GM23338 (cell line): Measurements from ENCODE around the gene ACBD5. TPM values are rescaled to one million over a fixed set of nuclear protein-coding genes. Genes with fewer than 3 reads are reported as not detected.

Experiments used
- ATAC-seq: fragments of 200-7000 bp; cut with Tn5 transposase; 3 replicates; pipeline ENCODE4 v1.9.1; 2020
- DNase-seq: peaks from one replicate; pipeline ENCODE4 v3.0.0-alpha.2; 2015; ENCODE audit warnings: low spot score
- H2AFZ ChIP-seq: fragments of 200-600 bp; sonication (generic); 2 replicates; pipeline ENCODE4 v1.8.0; 2016; ENCODE audit warnings: antibody characterized with exemption, mild to moderate bottlenecking, moderate library complexity
- H3F3A ChIP-seq: fragments of 200-600 bp; sonication (generic); replicated peaks from 2 replicates; pipeline ENCODE4 v1.8.0; 2017; ENCODE audit warnings: antibody characterized with exemption, mixed run types, low read depth
- H3K27ac ChIP-seq: fragments of 200-600 bp; sonication (generic); 2 replicates; pipeline ENCODE4 v1.6.1; 2016; ENCODE audit warnings: low read depth
- H3K27me3 ChIP-seq: fragments of 200-600 bp; sonication (generic); 2 replicates; pipeline ENCODE4 v1.8.0; 2016; ENCODE audit warnings: mild to moderate bottlenecking, mixed run types, moderate library complexity; ENCODE audit not compliant: insufficient read depth
- H3K36me3 ChIP-seq: fragments of 200-600 bp; sonication (generic); 2 replicates; pipeline ENCODE4 v1.8.0; 2016; ENCODE audit warnings: mild to moderate bottlenecking; ENCODE audit not compliant: insufficient read depth
- H3K4me1 ChIP-seq: fragments of 200-600 bp; sonication (generic); 2 replicates; pipeline ENCODE4 v1.8.0; 2016; ENCODE audit warnings: mild to moderate bottlenecking, moderate library complexity; ENCODE audit not compliant: insufficient read depth
- H3K4me2 ChIP-seq: fragments of 200-600 bp; sonication (generic); 2 replicates; pipeline ENCODE4 v1.7.1; 2017; ENCODE audit warnings: mixed run types
- H3K4me3 ChIP-seq: fragments of 200-600 bp; sonication (generic); 2 replicates; pipeline ENCODE4 v1.6.1; 2016; ENCODE audit warnings: mixed run types
- H3K79me2 ChIP-seq: fragments of 200-600 bp; sonication (generic); replicated peaks from 2 replicates; pipeline ENCODE4 v1.8.0; 2017; ENCODE audit warnings: mild to moderate bottlenecking; ENCODE audit not compliant: insufficient read depth
- H3K9me2 ChIP-seq: fragments of 200-600 bp; sonication (generic); 2 replicates; pipeline ENCODE4 v1.8.0; 2017; ENCODE audit not compliant: insufficient read depth
- H4K20me1 ChIP-seq: fragments of 200-600 bp; sonication (generic); replicated peaks from 2 replicates; pipeline ENCODE4 v1.8.0; 2017; ENCODE audit warnings: mild to moderate bottlenecking; ENCODE audit not compliant: insufficient read depth
- H3K27ac Mint-ChIP-seq: 2 replicates; pipeline ENCODE4 v1.8.0; 2020; ENCODE audit warnings: inconsistent platforms, mild to moderate bottlenecking, moderate library complexity, mixed read lengths
- H3K27me3 Mint-ChIP-seq: 3 replicates; pipeline ENCODE4 v1.8.0; 2022; ENCODE audit warnings: low read depth, mild to moderate bottlenecking, moderate library complexity, mixed read lengths, inconsistent platforms; ENCODE audit not compliant: insufficient read depth, poor library complexity
- H3K36me3 Mint-ChIP-seq: 3 replicates; pipeline ENCODE4 v1.8.0; 2021; ENCODE audit warnings: low read depth, mild to moderate bottlenecking, inconsistent platforms, moderate library complexity, mixed read lengths
- H3K4me1 Mint-ChIP-seq: 3 replicates; pipeline ENCODE4 v1.8.0; 2020; ENCODE audit warnings: mild to moderate bottlenecking, inconsistent platforms, mixed read lengths
- H3K4me3 Mint-ChIP-seq: 3 replicates; pipeline ENCODE4 v1.8.0; 2021; ENCODE audit warnings: moderate library complexity, mild to moderate bottlenecking, inconsistent platforms, mixed read lengths
- H3K9me3 Mint-ChIP-seq: 3 replicates; pipeline ENCODE4 v1.8.0; 2020; ENCODE audit warnings: moderate library complexity, mild to moderate bottlenecking, inconsistent platforms, mixed read lengths
- ETS1 ChIP-seq: IDR thresholded peaks from 2 replicates; pipeline ENCODE4 v1.6.1; 2016; ENCODE audit warnings: antibody characterized with exemption
- EZH2 ChIP-seq: fragments of 200-600 bp; sonication (generic); IDR thresholded peaks from one replicate; pipeline ENCODE4 v1.8.0; 2017; ENCODE audit warnings: antibody characterized with exemption, mild to moderate bottlenecking, low read depth; ENCODE audit not compliant: unreplicated experiment
- JUNB ChIP-seq: IDR thresholded peaks from one replicate; pipeline ENCODE4 v1.6.1; 2016; ENCODE audit warnings: antibody characterized with exemption; ENCODE audit not compliant: unreplicated experiment
- NANOG ChIP-seq: IDR thresholded peaks from 2 replicates; pipeline ENCODE4 v1.6.1; 2016; ENCODE audit warnings: antibody characterized with exemption, borderline replicate concordance
- POLR2AphosphoS5 ChIP-seq: IDR thresholded peaks from 2 replicates; pipeline ENCODE4 v1.6.1; 2016; ENCODE audit warnings: antibody characterized with exemption, low read depth
- STAT1 ChIP-seq: IDR thresholded peaks from one replicate; pipeline ENCODE4 v1.6.1; 2016; ENCODE audit warnings: antibody characterized with exemption; ENCODE audit not compliant: unreplicated experiment
- ZNF331 ChIP-seq: fragments of 250-450 bp; sonication (Bioruptor Pico); IDR thresholded peaks from 2 replicates; pipeline ENCODE4 v1.5.0; 2020; ENCODE audit warnings: low read depth, mild to moderate bottlenecking, moderate library complexity
- ZNF462 ChIP-seq: fragments of 250-450 bp; sonication (Bioruptor Pico); IDR thresholded peaks from 2 replicates; pipeline ENCODE4 v1.5.0; 2020; ENCODE audit warnings: mild to moderate bottlenecking, moderate library complexity
- polyA plus RNA-seq: library from polyadenylated mRNA; unstranded; fragments of >200 nt; fragmentation: Nextera tagmentation; extraction: Ambion mirVana; gene quantifications from 2 replicates; pipeline ENCODE4 v1.2.1, GENCODE V29; 2016
- total RNA-seq: library from RNA; depleted of rRNA; stranded (reverse); fragments of >200 nt; shearing (Covaris generic); gene quantifications from 2 replicates; pipeline ENCODE4 v1.2.3, GENCODE V29; 2014

The ACBD5 gene
- total and polyA plus RNA-seq, 2 experiments from 2014 or later, result 9.8 to 10.1 TPM

DNA sequence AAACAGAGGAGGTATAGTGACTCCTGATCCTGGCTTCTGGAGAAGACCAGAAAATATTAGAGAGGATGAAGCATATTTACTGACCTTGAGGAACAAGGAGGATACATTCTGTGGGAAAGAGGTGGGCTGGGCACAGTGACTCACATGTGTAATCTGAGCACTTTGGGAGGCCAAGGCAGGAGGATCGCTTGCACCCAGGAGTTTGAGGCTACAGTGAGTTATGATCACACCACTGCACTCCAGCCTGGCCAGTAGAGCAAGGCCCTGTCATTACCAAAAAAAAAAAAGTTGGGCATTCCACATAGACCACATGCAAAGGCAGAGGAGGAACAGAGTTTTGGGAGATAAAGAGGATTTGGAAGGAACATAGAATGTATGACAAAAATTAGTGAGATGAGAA is 4.4 kb upstream of the ACBD5 start (continued):
- no peak for TF ChIP-seq ZNF462 (CRISPR knock-in tag)
- TF ChIP-seq EZH2, result no peak
- no peak for TF ChIP-seq NANOG
- TF ChIP-seq ETS1, result no peak

- Histone ChIP-seq H3K4me3 (peak overlapping the region; percentile 56), H3K27ac (peak overlapping the region; percentile 85), H3K79me2 (no peaks in the 10 kb centered on the region; the same call in 1 of the 2 replicates), H3K4me2 (peak overlapping the region; percentile 86), H4K20me1 (no peaks in the 10 kb centered on the region), H3F3A (peaks cover 12% of the 10 kb centered on the region), H3K9me2 (no peaks in the 10 kb centered on the region), H3K36me3 (no peaks in the 10 kb centered on the region; the same call in 1 of the 2 replicates), H3K27me3 (no peaks in the 10 kb centered on the region), H3K4me1 (peaks cover 15% of the 10 kb centered on the region; the same call in 1 of the 2 replicates), H2AFZ (peak overlapping the region; percentile 70)
- Mint-ChIP-seq H3K4me3 (peak overlapping the region; percentile 79), H3K4me1 (peaks cover 25% of the 10 kb centered on the region), H3K27ac (peak overlapping the region; percentile 94), H3K36me3 (peaks cover 2% of the 10 kb centered on the region; the same call in 1 of the 3 replicates), H3K27me3 (peaks cover 9% of the 10 kb centered on the region), H3K9me3 (no peaks in the 10 kb centered on the region; the same call in 2 of the 3 replicates)
- peak; percentile 59 for DNase-seq
- ATAC-seq, result 0 out of 3 replicates have a peak, but pooled peaks have one; percentile 1
- TF ChIP-seq POLR2AphosphoS5 (peak; percentile 70), STAT1 (no peak), ZNF331 (CRISPR knock-in tag) (no peak), JUNB (no peak)
Observed at GRCh38 chr10:27242951-27243551, 2.5 kb upstream of the ACBD5 start.
